GM18520 (cell line): Measurements from ENCODE around the gene ZC3H14.

Source experiments
- ATAC-seq: cut with Tn5 transposase; IDR thresholded peaks from one replicate; pipeline ENCODE4 v1.9.1; 2021; ENCODE audit not compliant: unreplicated experiment

Gene ZC3H14

DNA sequence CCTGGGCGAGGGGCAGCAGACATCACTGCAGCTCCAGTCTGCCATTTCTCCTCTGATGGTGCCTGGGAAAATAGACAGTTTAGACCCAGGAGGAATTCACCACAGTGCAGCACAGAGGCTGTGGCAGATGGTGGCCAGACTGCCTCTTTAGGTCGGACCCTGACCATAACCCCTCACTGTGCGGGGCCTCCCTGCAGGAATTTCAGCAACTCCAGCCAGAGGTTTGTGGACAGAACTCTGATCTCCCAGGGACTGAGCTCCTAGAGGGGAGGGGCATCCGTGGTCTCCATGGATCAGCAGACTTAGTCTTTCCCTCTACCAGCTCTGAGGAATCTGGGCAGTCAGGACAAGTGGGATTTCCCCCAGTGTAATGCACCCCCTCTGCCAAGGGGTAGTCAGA is 106.5 kb downstream of the ZC3H14 start:
- no peak for ATAC-seq
